H1 (cell line): ENCODE results near the gene ZRANB3.

ENCODE experiments used
- ATF3 ChIP-seq: IDR thresholded peaks from 2 replicates; pipeline ENCODE4 v1.6.1; 2011; ENCODE audit warnings: low read depth, mild to moderate bottlenecking, low read length; ENCODE audit not compliant: insufficient read depth
- CEBPB ChIP-seq: IDR thresholded peaks from 2 replicates; pipeline ENCODE4 v1.6.1; 2012; ENCODE audit warnings: low read depth, low read length
- CHD1 ChIP-seq: IDR thresholded peaks from 2 replicates; pipeline ENCODE4 v1.6.1; 2012; ENCODE audit warnings: low read depth, low read length, improper control_type of control experiment
- CHD2 ChIP-seq: IDR thresholded peaks from 2 replicates; pipeline ENCODE4 v1.6.1; 2012; ENCODE audit warnings: low read length, improper control_type of control experiment
- CREB1 ChIP-seq: IDR thresholded peaks from 2 replicates; pipeline ENCODE4 v1.6.1; 2012; ENCODE audit warnings: inconsistent platforms
- CTCF ChIP-seq, 3 experiments: IDR thresholded peaks; 1 replicate in 2 of 3; 2 replicates in 1 of 3; pipeline versions ENCODE4 v1.5.1 to v1.6.1; 2011; ENCODE audit warnings: low read length in 3 of 3, mild to moderate bottlenecking in 3 of 3, inconsistent platforms in 2 of 3, low read depth in 1 of 3, moderate library complexity in 1 of 3; ENCODE audit not compliant: insufficient read depth in 1 of 3; ENCODE audit errors: control extremely low read depth in 1 of 3
- JUN ChIP-seq: IDR thresholded peaks from 2 replicates; pipeline ENCODE4 v1.6.1; 2011; ENCODE audit warnings: low read depth, mild to moderate bottlenecking, improper control_type of control experiment, low read length
- POLR2A ChIP-seq, 2 experiments: IDR thresholded peaks; 1 replicate in 1 of 2; 2 replicates in 1 of 2; pipeline ENCODE4 v1.6.1; 2011; ENCODE audit warnings: low read depth in 2 of 2, low read length in 2 of 2, mild to moderate bottlenecking in 2 of 2; ENCODE audit errors: control extremely low read depth in 1 of 2
- SIN3A ChIP-seq, 2 experiments: IDR thresholded peaks in 1 of 2; conservative IDR thresholded peaks in 1 of 2; 2 replicates each; pipeline ENCODE4 v1.6.1; 2011 to 2012; ENCODE audit warnings: low read length in 2 of 2, improper control_type of control experiment in 1 of 2, low read depth in 1 of 2, mild to moderate bottlenecking in 1 of 2
- SRF ChIP-seq: IDR thresholded peaks from 2 replicates; pipeline ENCODE4 v1.6.1; 2011; ENCODE audit warnings: mild to moderate bottlenecking, low read depth, low read length, moderate library complexity
- TCF12 ChIP-seq: IDR thresholded peaks from 2 replicates; pipeline ENCODE4 v1.6.1; 2011; ENCODE audit warnings: low read depth, mild to moderate bottlenecking, low read length
- TEAD4 ChIP-seq: IDR thresholded peaks from 2 replicates; pipeline ENCODE4 v1.6.1; 2012; ENCODE audit warnings: low read depth, low read length, inconsistent platforms, mixed read lengths
- USF2 ChIP-seq: IDR thresholded peaks from 2 replicates; pipeline ENCODE4 v1.6.1; 2011; ENCODE audit warnings: low read length, improper control_type of control experiment
- ZNF274 ChIP-seq: IDR thresholded peaks from 2 replicates; pipeline ENCODE4 v1.7.0; 2012; ENCODE audit warnings: low read length, borderline replicate concordance; ENCODE audit errors: extremely low read depth

- no peak for TF ChIP-seq SRF
- no peak for TF ChIP-seq CEBPB
- TF ChIP-seq CTCF (IDR thresholded peaks at IDR 0.05; ENCODE audit: control extremely low read depth in 1 of 3, insufficient read depth in 1 of 3, low read depth in 1 of 3, low read length in 3 of 3) = no peak
- no peak for TF ChIP-seq ZNF274
- TF ChIP-seq USF2 = no peak
- TF ChIP-seq ATF3 = no peak
- TF ChIP-seq SIN3A (conservative IDR thresholded peaks at IDR 0.05 in 1 of 2, IDR thresholded peaks at IDR 0.05 in 1 of 2; ENCODE audit: low read depth in 1 of 2, low read length in 2 of 2) = no peak
- no peak for TF ChIP-seq CHD2
- no peak for TF ChIP-seq CHD1
- no peak for TF ChIP-seq POLR2A (IDR thresholded peaks at IDR 0.05; ENCODE audit: control extremely low read depth in 1 of 2, low read depth in 2 of 2, low read length in 2 of 2)
- TF ChIP-seq TCF12 = no peak
- no peak for TF ChIP-seq TEAD4
- TF ChIP-seq CREB1 = no peak
- no peak for TF ChIP-seq JUN
Observed at GRCh38 chr2:135203944-135204343, 327.1 kb downstream of the ZRANB3 start.
